GM21786 (cell line): ENCODE measurements around the gene RPRD1B.

Experiments used
- ATAC-seq: cut with Tn5 transposase; IDR thresholded peaks from one replicate; pipeline ENCODE4 v1.9.1; 2021; ENCODE audit not compliant: unreplicated experiment

Gene RPRD1B

GRCh38 chr20:38036366-38036765, 2.8 kb downstream of the RPRD1B start:
- ATAC-seq = no peak

DNA sequence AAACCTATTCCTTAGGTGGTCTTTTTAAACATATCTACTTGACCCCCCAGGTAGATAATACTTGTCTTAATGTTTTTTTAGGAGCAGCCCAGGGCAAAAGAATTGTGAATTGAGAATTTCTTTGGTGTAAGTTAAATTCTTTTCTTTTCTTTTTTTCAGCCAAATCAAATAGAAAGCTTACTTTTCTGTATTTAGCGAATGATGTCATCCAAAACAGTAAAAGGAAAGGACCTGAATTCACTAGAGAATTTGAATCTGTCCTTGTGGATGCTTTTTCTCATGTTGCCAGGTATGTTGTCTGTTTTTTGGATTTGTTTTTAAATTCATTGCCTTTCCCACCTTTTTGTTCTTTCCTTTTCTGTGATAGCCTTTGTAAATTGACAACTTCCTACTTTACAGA, 6.7 kb downstream of the RPRD1B start:
- no peak for ATAC-seq

DNA sequence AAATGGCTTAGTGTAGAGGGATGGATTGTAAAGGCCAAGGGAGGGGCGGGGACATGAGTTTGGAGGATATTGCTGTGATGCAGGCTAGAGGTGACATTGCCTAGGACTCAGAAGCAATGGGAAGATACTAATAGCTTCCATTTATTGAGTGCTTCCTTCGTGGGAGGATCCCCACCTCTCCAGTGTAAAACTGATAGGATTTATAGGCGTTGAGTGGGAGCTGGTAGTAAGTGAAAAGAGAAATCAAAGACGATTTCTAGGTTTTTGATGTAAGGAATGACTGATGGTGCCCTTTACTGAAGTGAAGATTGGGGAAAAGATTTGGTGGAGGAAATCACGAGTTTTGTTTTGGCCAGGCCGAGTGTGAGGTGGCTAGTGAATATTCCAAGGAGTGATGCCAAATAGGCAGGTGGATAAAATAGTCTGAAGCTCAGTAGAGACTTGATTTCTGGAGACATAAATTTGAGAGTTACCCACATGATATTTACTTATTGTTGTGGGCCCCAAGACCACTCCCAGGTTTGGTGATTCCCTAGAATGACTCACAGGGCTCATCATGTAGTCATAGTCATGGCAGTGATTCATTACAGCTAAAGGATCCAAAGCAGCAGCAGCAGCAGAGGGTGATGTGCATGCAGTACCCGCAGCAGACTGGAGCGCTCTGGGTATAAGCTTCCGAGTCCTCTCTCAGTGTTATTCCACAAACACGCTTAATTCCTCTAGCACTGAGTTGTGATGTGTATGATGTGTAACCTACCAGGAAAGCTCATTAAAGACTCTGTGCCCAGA, 10.2 kb downstream of the RPRD1B start:
- no peak for ATAC-seq

DNA sequence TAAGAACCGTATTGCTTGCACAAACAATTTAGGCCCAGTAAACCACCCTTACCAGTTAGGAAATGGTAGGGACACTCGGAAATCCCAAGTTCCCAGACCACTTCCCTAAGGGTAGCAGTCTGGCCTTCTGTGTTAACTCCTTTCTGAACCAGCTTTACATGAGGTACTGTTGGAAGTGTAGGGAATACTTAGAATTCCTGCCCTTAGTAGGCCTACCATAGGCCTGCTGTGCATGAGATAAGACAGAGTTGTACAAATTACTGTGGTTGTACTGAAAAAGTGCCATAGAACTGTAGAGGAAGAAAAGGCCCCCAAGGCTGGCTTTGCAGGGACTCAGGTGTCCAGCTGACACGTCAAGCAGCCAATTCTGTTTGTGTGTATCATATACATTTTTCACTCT, 11.1 kb downstream of the RPRD1B start:
- ATAC-seq = no peak

GRCh38 chr20:38046572-38046971, 13.0 kb downstream of the RPRD1B start:
- ATAC-seq = no peak

- no peak for ATAC-seq
These were observed 16.3 kb downstream of the RPRD1B start for GRCh38 chr20:38049800-38050199.

DNA sequence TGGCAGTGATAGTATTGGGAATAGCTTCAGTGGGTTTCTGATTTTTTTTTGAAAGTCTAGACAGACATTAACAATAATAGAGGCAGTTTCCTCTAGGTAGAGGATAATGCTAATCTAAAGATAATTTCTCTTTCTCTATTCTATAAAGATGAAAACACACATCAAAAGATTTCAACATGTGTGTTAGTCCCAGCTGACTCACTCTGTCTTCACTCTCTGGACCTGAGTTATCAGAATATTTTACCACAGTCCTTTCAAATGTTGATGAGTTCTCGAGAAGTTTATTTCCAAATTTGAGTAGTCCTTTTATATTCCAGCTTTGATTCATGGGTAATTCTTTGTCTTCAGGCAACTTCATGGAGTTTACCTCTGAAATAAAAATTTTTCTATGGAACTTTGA, 17.1 kb downstream of the RPRD1B start:
- ATAC-seq = no peak

- no peak for ATAC-seq
These were observed 19.3 kb downstream of the RPRD1B start for GRCh38 chr20:38052870-38053269.

- ATAC-seq = no peak
These were observed 21.1 kb downstream of the RPRD1B start for GRCh38 chr20:38054647-38055046.

DNA sequence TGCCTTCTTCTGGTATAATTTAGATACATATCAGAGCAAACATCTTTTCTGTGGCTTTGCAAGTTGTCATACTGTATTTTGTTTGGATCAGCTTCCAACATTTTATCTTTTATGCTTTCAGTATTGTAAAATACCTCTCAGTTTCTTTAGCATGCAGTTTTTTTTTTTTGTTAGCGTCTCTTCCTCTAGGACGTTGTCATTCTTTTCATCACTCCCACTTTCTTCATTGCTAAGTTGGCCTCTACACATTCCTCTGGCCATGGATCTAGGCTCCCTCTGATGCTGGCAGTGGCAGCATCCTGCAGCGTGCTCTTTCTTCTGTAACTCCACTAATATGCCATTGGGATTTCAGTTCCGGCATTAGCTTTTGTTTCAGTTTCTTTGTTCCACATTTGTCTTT, 21.7 kb downstream of the RPRD1B start:
- ATAC-seq = no peak

DNA sequence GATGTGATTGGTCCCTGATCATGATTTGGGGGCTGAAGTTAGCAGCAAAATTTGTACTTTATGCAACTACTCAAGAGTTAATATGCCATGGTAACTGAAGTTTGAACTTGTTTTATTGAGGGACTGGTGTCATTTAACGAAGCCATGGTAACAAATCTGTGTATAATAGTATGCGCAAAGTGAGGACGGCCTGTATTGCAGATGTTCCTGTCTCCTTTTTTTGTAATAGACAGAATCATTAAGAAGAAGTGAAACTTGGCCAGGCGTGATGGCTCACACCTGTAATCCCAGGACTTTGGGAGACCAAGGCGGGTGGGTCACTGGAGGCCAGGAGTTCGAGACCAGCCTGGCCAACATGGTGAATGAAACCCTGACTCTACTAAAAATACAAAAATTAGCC, 22.3 kb downstream of the RPRD1B start:
- no peak for ATAC-seq

GRCh38 chr20:38057351-38057972, 23.9 kb downstream of the RPRD1B start:
- ATAC-seq = peak; percentile 70

- no peak for ATAC-seq
These were observed 26.3 kb downstream of the RPRD1B start for GRCh38 chr20:38059832-38060231.

GRCh38 chr20:38060536-38060935, 27.0 kb downstream of the RPRD1B start:
- no peak for ATAC-seq

DNA sequence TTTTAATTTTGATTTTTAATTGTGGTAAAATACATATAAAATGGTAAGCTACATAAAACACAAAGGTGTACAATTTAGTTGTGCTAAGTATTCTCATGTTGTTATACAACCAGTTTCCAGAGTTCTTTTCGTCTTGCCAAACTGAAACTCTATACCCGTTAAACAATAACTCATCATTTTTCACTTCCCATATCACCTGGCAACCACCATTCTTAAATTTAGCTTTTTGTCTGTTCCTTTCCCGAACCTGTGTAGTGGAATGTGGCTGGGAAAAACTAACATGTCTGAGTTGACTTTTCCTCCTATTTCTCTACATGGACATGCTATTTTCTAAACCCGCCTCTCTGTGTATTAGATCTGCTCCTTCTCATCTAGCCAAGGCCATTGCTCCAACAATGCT, 27.6 kb downstream of the RPRD1B start:
- ATAC-seq = peak; percentile 48

DNA sequence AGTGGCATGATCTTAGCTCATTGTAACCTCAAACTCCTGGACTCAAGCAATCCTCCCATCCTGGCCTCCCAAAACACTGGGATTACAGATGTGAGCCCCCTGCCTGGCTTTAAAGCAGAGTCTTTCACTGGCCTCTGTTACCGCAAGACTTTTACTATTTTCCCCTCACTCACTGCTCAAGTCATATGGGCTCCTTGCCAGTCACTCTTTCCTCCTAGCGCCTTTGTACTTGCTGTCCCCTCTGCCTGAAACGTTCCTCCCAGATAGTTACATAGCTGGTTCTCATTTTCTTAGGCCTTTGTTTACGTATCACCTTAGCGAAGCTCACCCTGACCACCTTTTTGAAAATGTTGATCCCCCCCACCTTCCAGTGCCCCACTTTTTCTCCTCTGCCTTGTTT, 29.3 kb downstream of the RPRD1B start:
- no peak for ATAC-seq

DNA sequence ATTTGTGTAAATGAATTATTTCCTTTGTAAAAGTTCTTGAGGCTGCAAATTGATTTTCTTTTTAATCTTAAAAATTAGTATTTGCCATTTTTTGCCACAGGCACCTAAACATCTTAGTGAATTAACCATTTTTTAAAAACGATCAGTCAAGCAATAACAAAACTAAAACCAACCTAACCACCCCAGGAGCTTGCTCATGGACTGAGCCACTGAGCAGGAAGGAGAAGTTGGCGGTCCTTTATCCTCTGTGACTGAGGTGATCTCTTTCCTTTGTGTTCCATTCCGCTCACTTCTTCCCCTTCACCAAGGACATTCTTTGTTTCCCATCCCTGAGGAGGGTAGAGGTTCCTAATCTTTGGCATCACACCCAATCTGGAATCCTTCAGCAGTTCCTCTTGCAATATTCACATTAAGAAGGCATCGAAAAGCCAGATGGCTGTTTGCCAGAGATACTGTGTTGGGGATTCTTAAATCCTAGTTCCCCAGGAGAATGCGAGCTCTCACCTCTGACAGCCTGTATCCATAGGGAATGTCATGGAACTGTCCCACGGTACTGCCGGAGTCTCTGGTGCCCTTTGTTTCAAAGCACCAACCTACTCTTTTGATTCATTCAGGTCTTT, 30.5 kb downstream of the RPRD1B start:
- no peak for ATAC-seq

DNA sequence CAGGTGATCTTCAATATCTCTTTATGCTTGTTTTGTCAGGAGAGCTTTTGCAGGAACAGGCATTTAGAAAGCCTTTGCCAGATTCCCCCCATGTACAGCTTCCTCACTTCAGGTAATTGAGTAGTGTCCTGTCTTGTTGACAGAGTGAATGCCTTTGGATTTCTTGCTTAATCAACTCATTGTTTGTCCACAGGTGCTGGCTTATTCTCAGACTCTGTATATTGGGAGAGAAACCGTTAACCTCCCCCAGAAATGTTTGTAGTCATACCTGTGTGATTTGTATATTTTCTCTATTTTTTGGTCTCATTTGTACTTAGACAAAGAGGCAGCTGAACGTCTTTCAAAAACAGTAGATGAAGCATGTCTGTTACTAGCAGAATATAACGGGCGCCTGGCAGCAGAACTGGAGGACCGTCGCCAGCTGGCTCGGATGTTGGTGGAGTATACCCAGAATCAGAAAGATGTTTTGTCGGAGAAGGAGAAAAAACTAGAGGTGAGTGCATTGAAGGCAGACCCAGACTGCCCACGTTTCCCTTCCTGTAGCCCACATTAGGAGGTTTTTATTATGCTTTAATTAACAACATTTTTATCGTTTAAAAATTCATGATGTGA, 32.3 kb downstream of the RPRD1B start:
- ATAC-seq = no peak

GRCh38 chr20:38066969-38067716, 33.6 kb downstream of the RPRD1B start:
- no peak for ATAC-seq

DNA sequence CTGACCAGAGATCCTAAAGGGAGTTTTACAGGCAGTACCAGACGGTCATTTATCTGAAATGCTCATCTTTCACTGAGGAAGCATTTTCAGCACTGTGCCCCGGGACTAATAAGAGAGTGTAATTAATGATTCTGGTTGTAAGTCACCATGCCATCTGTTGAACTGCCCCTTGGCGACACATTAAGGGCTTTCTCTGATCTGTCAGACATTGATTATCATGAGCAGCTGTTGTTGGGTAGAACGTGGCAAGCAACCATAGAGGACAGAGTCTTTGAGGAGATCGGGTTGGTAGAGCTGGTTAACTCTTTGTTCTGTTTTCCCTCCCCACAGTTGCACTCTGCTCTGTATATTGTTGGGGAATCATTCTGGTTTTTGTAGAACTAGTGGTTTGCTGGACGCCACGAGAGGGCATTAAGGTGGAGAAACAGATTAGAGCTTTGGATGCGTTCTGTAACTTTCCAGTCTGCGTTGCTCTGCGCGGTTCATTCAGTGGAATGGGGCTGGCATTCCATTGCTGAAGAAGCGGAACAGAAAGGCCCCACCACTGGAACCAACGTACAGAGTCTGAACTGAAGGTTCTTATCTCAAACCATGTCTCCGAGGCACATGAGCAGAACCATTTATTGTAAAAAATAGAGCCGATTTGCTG, 34.3 kb downstream of the RPRD1B start:
- no peak for ATAC-seq

GRCh38 chr20:38072898-38073297, 39.4 kb downstream of the RPRD1B start:
- ATAC-seq = no peak
